GM12873 (cell line): ENCODE measurements around the gene GPX5.
A peak's percentile ranks its signal among the peaks of the same experiment; 100 is the strongest.

ENCODE experiments used
- CTCF ChIP-seq: IDR thresholded peaks from 2 replicates; pipeline ENCODE4 v1.5.1; 2012; ENCODE audit warnings: low read depth, mild to moderate bottlenecking, moderate library complexity, low read length, control low read depth; ENCODE audit not compliant: insufficient read depth; ENCODE audit errors: missing control alignments

The GPX5 gene

GRCh38 chr6:28505733-28506132, 19.9 kb upstream of the GPX5 start:
- TF ChIP-seq CTCF: no peak

- no peak for TF ChIP-seq CTCF
Observed at GRCh38 chr6:28506807-28507475, 18.7 kb upstream of the GPX5 start.

- TF ChIP-seq CTCF: no peak
Observed at GRCh38 chr6:28511628-28512300, 13.9 kb upstream of the GPX5 start.

DNA sequence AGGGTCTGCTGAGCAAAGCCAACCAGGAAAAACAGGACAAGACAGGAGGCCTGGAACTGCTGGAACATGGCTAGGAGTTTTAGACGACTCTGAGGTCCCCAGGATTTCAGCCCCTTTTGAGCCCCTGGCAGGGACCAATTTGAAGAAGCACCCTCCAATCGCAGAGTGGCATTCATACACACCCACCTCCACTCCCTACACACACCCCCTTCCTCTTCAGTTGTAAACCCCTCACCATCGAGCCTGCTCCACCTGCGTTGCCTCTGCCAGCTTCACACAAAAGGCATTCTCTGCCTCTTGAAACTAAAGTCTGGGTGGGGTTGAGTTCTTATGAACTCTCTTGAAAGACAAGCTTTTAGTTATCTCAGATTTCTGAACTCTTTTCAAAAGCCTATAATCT, 10.0 kb upstream of the GPX5 start, which contains the start of gene GPX6:
GPX6 (minus strand) TSS at position 118 of the 400 bp plus-strand sequence; CDS start at position 68, 50 bp downstream.
- no peak for TF ChIP-seq CTCF

GRCh38 chr6:28517964-28518363, 7.7 kb upstream of the GPX5 start:
- no peak for TF ChIP-seq CTCF

DNA sequence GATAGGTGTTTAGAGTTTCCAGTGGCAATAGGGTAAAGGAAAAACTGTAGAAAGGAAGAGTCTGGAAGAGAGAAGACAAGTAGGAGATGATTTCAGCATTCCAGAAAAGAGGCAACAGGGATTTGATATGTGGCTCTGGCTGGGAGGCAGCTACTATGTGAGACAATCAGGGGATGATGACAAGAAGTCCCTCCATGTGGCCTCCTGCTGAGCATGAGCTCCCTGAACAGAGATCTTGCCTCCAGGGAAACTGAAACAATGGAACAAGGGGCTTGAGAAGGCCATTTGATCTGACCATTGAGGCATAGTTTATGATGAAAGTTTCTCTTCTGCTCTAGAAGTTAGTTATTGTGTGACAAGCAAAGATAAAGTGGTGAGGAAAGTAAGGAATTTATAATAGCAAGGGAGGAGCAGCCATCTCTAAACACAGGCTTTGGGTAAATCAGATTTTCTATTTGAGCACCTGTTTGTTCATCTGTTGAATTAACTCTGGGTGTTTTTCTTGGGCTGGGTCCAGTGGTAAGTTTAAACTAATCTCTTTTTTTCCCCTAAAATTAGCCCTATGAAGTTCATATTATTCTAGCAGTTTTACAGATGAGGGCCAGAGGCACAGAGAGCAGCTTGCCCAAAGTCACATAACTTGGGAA, 3.0 kb upstream of the GPX5 start:
- TF ChIP-seq CTCF: no peak

- peak; percentile 6 for TF ChIP-seq CTCF
Observed at GRCh38 chr6:28523241-28523622, 2.4 kb upstream of the GPX5 start.
